ENCODE results near the gene DLGAP1. TPM values are rescaled to one million over a fixed set of nuclear protein-coding genes. Genes with fewer than 3 reads are reported as not detected.

DLGAP1 gene
- total RNA-seq, 1 experiment from 2014 or later = 23.2 TPM

DNA sequence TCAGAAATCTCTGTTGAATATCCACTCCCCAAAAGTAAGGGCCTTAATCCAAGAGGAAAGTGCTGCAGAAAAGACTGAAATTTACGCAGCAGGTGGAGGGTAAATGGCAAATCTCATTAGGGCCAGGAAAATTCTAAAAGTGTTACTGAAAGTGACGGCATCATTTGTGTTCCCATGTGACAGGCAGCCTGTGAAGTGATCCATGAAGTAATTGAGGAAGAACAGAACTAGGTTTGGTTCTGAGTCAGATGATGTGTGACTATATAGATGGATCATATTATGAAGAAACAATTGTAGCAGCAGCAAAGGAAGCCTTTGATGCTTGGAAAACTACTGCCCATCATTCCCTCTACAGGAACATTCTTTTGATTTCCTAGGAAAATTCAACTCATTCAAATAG, 603.9 kb downstream of the DLGAP1 start:
- H4K91ac ChIP-seq (ENCODE audit: insufficient read length, low read depth, low read length) = no peak overlapping the region
- H4K8ac ChIP-seq (replicated peaks; ENCODE audit: insufficient read length, low read depth, low read length) = no peak overlapping the region
- no peak overlapping the region for H3K4ac ChIP-seq (ENCODE audit: low read depth, low read length)
- no peak overlapping the region for H2BK15ac ChIP-seq (ENCODE audit: low read depth, low read length)
- H3K14ac ChIP-seq (ENCODE audit: insufficient read depth, low read length) = no peak overlapping the region
- Mint-ChIP-seq H3K9me3 (peaks cover 3 to 4% of the 10 kb centered on the region in 2 experiments), H3K4me3 (no peak overlapping the region), H3K27me3 (ENCODE audit: low read depth) (no peaks in the 10 kb centered on the region; the same call in 1 of the 2 replicates), H3K27ac (no peak overlapping the region), H3K36me3 (ENCODE audit: insufficient read depth in 1 of 3, low read depth in 3 of 3) (peaks cover 3 to 12% (median 4%) of the 10 kb centered on the region in 3 experiments; a peak in 4 of 7 replicates), H3K4me1 (no peaks in the 10 kb centered on the region)
- H2BK5ac ChIP-seq (ENCODE audit: insufficient read length, low read length) = no peak overlapping the region
- no peaks in the 10 kb centered on the region for H3K9me3 ChIP-seq (ENCODE audit: control insufficient read depth, low read depth, low read length)
- no peak overlapping the region for H3K18ac ChIP-seq (ENCODE audit: insufficient read length, low read depth, low read length)
- H3K23me2 ChIP-seq (ENCODE audit: insufficient read length, low read depth, low read length, poor library complexity, severe bottlenecking) = no peaks in the 10 kb centered on the region
- H3K27ac ChIP-seq (ENCODE audit: insufficient read length, low read depth, low read length) = no peak overlapping the region
- no peak for TF ChIP-seq CTCF (conservative IDR thresholded peaks at IDR 0.05)
- H3K27me3 ChIP-seq (ENCODE audit: insufficient read depth, low read length) = no peaks in the 10 kb centered on the region
- H3K4me1 ChIP-seq (ENCODE audit: insufficient read depth, low read length) = no peaks in the 10 kb centered on the region
- no peak overlapping the region for H3K9ac ChIP-seq (ENCODE audit: extremely low read depth, insufficient read length, low read length)
- H2AK5ac ChIP-seq (ENCODE audit: insufficient read length, low read length) = no peak overlapping the region
- no peaks in the 10 kb centered on the region for H4K20me1 ChIP-seq (ENCODE audit: control insufficient read depth, insufficient read depth, insufficient read length)
- H2BK20ac ChIP-seq (ENCODE audit: low read depth, low read length, poor library complexity, severe bottlenecking) = no peak overlapping the region
- no peaks in the 10 kb centered on the region for H3K79me1 ChIP-seq (ENCODE audit: insufficient read depth, low read depth, low read length, poor library complexity, severe bottlenecking)
- DNase-seq = no peak
- no CpG with 5 or more reads among the region's 2 CpGs for WGBS (ENCODE audit: extremely low coverage, insufficient read length, low lambda C conversion rate)
- no peak overlapping the region for H2BK12ac ChIP-seq (ENCODE audit: insufficient read length, low read depth, low read length)
- H4K5ac ChIP-seq (ENCODE audit: insufficient read length, low read depth, low read length) = no peak overlapping the region
- H3K56ac ChIP-seq (ENCODE audit: insufficient read length, low read depth, low read length) = no peak overlapping the region
- no peak overlapping the region for H3K23ac ChIP-seq (ENCODE audit: insufficient read length, low read depth, low read length)
- no peak overlapping the region for H2AFZ ChIP-seq (ENCODE audit: low read length)
- H2BK120ac ChIP-seq (ENCODE audit: low read depth, low read length, poor library complexity, severe bottlenecking) = no peak overlapping the region
- H3K79me2 ChIP-seq (ENCODE audit: insufficient read depth, low read length) = no peaks in the 10 kb centered on the region
- H3T11ph ChIP-seq (ENCODE audit: low read length) = no peak overlapping the region
- no peak overlapping the region for H3K4me2 ChIP-seq (ENCODE audit: insufficient read depth, insufficient read length, low read length)
